Measurements from ENCODE around the gene LRRC34. TPM values are rescaled to one million over a fixed set of nuclear protein-coding genes. Genes with fewer than 3 reads are reported as not detected.
A peak's percentile ranks its signal among the peaks of the same experiment; 100 is the strongest.

LRRC34 gene, protein sequence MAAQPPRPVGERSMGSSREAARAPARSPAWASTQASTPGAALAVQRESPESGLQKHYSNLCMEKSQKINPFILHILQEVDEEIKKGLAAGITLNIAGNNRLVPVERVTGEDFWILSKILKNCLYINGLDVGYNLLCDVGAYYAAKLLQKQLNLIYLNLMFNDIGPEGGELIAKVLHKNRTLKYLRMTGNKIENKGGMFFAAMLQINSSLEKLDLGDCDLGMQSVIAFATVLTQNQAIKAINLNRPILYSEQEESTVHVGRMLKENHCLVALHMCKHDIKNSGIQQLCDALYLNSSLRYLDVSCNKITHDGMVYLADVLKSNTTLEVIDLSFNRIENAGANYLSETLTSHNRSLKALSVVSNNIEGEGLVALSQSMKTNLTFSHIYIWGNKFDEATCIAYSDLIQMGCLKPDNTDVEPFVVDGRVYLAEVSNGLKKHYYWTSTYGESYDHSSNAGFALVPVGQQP
- polyA plus RNA-seq (2013, experiment 1 of 2; ENCODE audit: insufficient read length): 2.0 TPM
- polyA plus RNA-seq (2013, experiment 2 of 2; ENCODE audit: insufficient read length): 2.5 TPM

GRCh38 chr3:169812332-169813235 is at the start of gene LRRC34, which contains the start of gene LRRIQ4:
Gene LRRC34, minus strand, starts transcription at chr3:169812904. Its CDS starts 356 bp downstream, at chr3:169812548.
Gene LRRIQ4, plus strand, starts transcription at chr3:169812870. Its CDS starts 9,052 bp downstream, at chr3:169821922.
- peak; percentile 79 for DNase-seq

- DNase-seq: no peak
These were observed 49.2 kb upstream of the LRRC34 start for GRCh38 chr3:169861871-169862270.

GRCh38 chr3:169857811-169858210 is 45.1 kb upstream of the LRRC34 start:
- DNase-seq: no peak

- no peak for DNase-seq
These were observed 42.8 kb upstream of the LRRC34 start for GRCh38 chr3:169855514-169855913.

DNA sequence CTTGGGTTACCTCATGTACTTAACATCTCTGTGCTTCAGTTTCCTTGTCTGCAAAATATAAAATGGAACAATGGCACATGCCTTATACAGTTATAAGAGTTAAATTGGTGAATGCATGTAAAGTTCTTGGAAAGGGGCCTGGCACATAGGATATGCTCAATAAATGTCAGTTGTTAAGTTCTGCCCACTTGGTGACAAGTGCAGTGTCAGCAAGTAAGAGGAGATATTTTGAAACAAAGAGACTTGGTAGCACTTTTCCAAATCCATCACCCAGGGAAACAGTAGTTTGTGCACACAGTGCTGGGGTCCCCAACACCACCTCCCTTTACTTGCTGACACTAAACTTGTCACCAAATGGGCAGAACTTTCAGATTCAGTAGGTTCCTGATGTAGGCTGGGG is 37.9 kb upstream of the LRRC34 start:
- no peak for DNase-seq

- DNase-seq: no peak
These were observed 36.0 kb upstream of the LRRC34 start for GRCh38 chr3:169848741-169849140.

DNA sequence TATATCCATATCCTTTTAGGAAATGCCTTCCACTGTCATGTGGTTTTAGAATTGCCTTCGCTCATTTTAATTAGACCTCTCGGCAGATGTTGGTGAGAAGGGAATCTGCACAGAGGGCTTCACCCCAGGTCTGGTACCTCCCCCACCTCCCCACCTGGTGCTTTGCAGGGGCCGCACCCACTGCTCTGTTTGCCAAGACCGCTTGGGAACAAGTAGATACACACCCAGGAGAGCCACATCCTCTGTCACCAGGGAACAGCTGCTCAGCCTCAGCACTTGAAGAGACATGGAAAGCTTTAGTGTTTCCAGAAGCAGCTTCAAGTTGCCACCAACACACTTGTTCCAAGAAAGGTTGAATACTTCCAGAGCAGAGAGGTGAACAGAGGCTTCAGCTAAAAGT is 35.2 kb upstream of the LRRC34 start:
- DNase-seq: no peak

DNA sequence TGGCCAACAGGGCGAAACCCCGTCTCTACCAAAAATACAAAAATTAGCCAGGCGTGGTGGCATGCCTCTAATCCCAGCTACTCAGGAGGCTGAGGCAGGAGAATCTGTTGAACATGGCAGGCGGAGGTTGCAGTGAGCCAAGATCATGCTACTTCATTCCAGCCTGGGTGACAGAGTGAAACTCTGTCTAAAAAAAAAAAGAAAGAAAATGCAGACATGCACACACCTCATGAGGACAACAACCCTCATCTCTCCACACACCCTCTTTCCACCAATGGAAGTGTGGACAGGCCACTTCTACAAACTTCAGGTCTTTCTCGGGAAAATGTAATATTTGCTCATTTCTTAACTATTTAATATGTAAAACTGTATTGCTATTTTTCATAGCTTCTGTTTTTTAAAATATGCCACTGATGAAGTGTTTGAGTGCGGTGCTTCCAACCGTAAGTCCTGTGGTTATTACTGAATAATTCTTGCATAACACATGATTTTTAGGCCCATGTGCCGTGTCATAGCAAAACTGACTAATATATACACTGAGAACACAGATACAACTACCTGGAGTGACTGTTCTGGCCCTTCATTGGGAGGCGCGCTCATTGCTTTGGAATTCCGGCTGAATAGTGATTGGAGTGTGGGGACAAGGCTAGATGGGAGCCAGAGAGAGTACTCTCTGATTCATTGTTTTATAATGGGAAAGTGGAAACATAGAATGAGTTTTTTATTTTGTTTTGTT is 33.9 kb upstream of the LRRC34 start:
- DNase-seq: peak; percentile 55

- DNase-seq: no peak
These were observed 30.3 kb upstream of the LRRC34 start for GRCh38 chr3:169842960-169843359.

DNA sequence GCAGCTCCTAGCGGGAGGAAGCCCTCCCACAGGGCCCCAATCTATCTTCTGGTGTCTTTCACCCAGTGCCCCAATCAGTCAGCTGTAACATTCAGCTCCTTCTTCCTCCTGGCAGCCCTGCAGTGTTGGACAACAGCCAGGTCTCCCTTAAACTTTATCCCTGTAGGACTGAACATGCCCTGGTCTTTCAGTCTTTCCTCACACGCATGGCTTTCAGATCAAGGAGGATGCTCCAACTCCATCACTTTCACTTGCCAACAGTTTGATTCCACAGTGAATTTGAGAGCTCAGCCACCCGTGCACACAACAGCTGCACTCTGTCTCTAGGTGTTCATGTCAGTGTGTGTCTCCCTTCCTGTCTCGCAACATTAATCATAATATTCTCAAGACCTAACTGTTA is 28.5 kb upstream of the LRRC34 start:
- no peak for DNase-seq

- DNase-seq: no peak
These were observed 25.9 kb upstream of the LRRC34 start for GRCh38 chr3:169838511-169839030.

DNA sequence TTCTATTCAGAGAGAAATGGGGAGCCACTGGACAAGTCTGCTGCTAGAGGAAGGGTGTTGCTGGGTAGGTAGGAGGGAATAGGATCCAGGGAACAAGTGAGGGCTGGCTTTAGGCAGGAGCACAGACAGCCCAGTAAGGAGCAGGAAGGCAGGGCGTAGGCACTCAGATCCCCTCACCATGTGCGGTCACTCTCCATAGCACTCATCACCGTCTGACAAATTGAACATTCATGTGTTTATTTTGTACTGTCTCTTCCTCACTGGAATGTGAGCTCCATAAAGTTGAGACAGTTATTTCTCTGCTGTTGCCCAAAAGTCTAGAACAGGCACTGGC is 24.2 kb upstream of the LRRC34 start:
- no peak for DNase-seq

- DNase-seq: no peak
These were observed 23.6 kb upstream of the LRRC34 start for GRCh38 chr3:169836078-169836941.

- DNase-seq: no peak
These were observed 22.8 kb upstream of the LRRC34 start for GRCh38 chr3:169835533-169835932.

DNA sequence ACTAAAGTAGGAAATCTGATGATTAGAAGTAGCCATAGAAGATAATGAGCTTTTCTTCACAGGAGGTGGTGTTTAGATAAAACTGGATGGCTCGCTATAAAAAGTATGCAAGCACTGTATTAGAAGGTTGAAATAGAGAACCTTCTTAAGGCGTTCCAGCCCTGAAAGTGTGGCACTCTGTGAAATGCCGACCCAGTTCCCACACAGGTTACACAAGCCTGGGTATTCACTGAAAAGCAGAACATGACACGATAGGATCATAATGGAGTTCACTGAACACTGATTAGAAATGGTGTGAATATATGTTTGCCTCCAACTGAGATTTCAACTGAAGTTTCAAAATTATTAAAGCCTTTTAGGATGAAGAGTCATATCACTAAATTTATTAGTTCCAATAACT is 15.0 kb upstream of the LRRC34 start:
- no peak for DNase-seq

GRCh38 chr3:169825316-169825715 is 12.6 kb upstream of the LRRC34 start:
- DNase-seq: no peak

DNA sequence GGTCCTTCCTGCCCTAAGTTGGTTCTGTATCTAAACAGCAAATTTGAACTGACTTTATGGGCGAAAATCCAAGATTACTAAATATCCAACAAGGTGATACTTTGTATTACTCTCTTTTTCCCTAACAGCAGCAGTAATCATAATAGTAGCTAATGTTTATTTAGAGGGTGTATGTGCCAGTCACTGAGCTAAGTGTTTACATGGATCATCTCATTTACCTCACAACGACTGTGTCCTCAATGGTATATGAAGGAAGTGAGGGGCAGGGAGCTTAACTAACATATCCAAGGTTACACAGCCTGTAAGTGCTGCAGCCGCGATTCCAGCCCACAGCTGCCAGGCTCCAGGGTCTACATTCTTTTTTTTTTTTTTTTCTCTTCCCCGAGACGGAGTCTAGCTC is 10.3 kb upstream of the LRRC34 start:
- no peak for DNase-seq

DNA sequence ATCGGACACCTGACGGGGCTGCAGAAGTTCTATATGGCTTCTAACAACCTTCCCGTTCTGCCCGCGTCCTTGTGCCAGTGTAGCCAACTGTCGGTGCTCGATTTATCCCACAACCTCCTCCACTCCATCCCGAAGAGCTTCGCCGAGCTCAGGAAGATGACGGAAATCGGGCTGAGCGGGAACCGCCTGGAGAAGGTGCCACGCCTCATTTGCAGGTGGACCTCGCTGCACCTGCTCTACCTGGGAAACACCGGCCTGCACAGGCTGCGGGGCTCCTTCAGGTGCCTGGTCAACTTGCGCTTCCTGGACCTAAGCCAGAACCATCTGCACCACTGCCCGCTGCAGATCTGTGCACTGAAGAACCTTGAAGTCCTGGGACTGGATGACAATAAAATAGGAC is 9.8 kb upstream of the LRRC34 start:
- no peak for DNase-seq

- no peak for DNase-seq
These were observed 9.4 kb upstream of the LRRC34 start for GRCh38 chr3:169822091-169822490.

GRCh38 chr3:169818316-169818715 is 5.6 kb upstream of the LRRC34 start:
- DNase-seq: peak; percentile 51

DNA sequence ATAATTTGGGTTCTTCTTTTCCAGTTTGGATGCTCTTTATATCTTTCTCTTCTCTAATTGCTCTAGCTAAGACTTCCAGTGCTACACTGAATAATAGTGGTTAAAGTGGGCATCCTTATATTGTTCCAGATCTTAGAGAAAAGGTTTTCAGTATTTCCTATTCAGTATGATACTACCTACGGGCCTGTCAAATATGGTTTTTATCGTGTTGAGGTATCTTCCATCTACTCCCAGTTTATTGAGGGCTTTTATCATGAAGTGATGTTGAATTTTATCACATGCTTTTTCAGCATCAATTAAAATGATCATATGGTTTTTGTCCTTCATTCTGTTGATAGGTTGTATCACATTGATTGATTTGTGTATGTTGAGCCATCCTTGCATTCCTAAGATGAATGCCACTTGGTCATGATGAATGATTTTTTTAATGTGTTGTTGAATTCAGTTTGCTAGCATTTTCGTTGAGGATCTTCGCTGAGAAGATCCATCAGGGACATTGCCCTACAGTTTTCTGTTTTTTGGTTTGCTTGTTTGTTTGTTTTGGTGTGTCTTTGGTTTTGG is 3.0 kb upstream of the LRRC34 start:
- DNase-seq: no peak

Data from fibroblast of skin of scalp (primary cell).